ENCODE measurements around the gene HEPN1.

DNA sequence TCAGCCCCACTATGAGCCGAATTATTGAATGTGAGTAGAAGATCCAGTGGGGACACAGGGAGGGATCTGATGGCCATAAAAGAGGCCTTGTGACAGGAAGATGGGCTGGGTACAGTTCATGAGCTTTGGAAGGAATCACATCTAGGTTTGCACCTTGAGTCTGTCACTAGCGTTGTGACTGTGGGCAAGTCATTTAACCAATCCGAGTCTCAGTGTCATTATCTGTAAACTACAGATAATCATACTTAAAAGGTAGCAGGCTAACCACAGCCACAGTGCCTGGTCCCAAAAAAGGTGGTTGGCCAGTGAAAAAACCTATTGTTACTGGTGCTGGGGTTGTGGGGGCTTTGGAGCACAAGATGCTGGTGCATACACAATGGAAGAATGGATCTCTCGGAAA lies 3.8 kb downstream of the HEPN1 start:
- no peak for TF ChIP-seq CTCF (IDR thresholded peaks at IDR 0.05)
- TF ChIP-seq POLR2A (IDR thresholded peaks at IDR 0.05), result no peak

All from right lobe of liver (tissue), 4 donors.